Measurements from ENCODE around the gene MGAT5. TPM values are rescaled to one million over a fixed set of nuclear protein-coding genes. Genes with fewer than 3 reads are reported as not detected.

The MGAT5 gene
- total RNA-seq, 1 experiment from 2014 or later: 52.4 TPM

GRCh38 chr2:134372611-134373131, 118.8 kb downstream of the MGAT5 start:
- ChIA-PET CTCF (interaction anchor here (1.8 kb wide), 1 partner anchor 78 kb away, joined by 8 read pairs; no protein-coding TSS in a partner anchor), POLR2A (interaction anchor here (0.6 kb wide), 1 partner anchor 148 kb away, joined by 5 read pairs; no protein-coding TSS in a partner anchor)
- no peak overlapping the region for H3K27ac Mint-ChIP-seq

More at GRCh38 chr2:134372611-134373131, 118.8 kb downstream of the MGAT5 start:
- no peaks in the 10 kb centered on the region for H3K9me3 Mint-ChIP-seq
- TF ChIP-seq EMX1 (CRISPR knock-in tag; IDR thresholded peaks at IDR 0.05) (no peak), IRF1 (CRISPR knock-in tag; IDR thresholded peaks at IDR 0.05) (no peak), ZNF423 (CRISPR knock-in tag; IDR thresholded peaks at IDR 0.05) (no peak), GABPB1 (CRISPR knock-in tag; IDR thresholded peaks at IDR 0.05) (no peak), CREM (CRISPR knock-in tag; IDR thresholded peaks at IDR 0.05) (no peak), ZNF232 (CRISPR knock-in tag; IDR thresholded peaks at IDR 0.05) (no peak), NFE2L1 (CRISPR knock-in tag; IDR thresholded peaks at IDR 0.05) (no peak), TP53 (CRISPR knock-in tag; IDR thresholded peaks at IDR 0.05) (no peak), ZNF121 (CRISPR knock-in tag; IDR thresholded peaks at IDR 0.05) (no peak), ZNF281 (CRISPR knock-in tag; IDR thresholded peaks at IDR 0.05) (no peak), NFATC4 (CRISPR knock-in tag; IDR thresholded peaks at IDR 0.05) (no peak), NFYB (CRISPR knock-in tag; conservative IDR thresholded peaks at IDR 0.05; ENCODE audit: low read depth) (no peak), JUN (CRISPR knock-in tag; IDR thresholded peaks at IDR 0.05) (no peak), MXD4 (CRISPR knock-in tag; IDR thresholded peaks at IDR 0.05; ENCODE audit: borderline replicate concordance) (no peak), SMAD3 (CRISPR knock-in tag; IDR thresholded peaks at IDR 0.05; ENCODE audit: borderline replicate concordance) (no peak), OVOL2 (CRISPR knock-in tag; IDR thresholded peaks at IDR 0.05; ENCODE audit: borderline replicate concordance) (no peak), MAX (CRISPR knock-in tag; IDR thresholded peaks at IDR 0.05) (no peak)
- TF ChIP-seq, protein P1, sequence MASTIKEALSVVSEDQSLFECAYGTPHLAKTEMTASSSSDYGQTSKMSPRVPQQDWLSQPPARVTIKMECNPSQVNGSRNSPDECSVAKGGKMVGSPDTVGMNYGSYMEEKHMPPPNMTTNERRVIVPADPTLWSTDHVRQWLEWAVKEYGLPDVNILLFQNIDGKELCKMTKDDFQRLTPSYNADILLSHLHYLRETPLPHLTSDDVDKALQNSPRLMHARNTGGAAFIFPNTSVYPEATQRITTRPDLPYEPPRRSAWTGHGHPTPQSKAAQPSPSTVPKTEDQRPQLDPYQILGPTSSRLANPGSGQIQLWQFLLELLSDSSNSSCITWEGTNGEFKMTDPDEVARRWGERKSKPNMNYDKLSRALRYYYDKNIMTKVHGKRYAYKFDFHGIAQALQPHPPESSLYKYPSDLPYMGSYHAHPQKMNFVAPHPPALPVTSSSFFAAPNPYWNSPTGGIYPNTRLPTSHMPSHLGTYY (CRISPR knock-in tag; IDR thresholded peaks at IDR 0.05): no peak
- TF ChIP-seq, protein P2, sequence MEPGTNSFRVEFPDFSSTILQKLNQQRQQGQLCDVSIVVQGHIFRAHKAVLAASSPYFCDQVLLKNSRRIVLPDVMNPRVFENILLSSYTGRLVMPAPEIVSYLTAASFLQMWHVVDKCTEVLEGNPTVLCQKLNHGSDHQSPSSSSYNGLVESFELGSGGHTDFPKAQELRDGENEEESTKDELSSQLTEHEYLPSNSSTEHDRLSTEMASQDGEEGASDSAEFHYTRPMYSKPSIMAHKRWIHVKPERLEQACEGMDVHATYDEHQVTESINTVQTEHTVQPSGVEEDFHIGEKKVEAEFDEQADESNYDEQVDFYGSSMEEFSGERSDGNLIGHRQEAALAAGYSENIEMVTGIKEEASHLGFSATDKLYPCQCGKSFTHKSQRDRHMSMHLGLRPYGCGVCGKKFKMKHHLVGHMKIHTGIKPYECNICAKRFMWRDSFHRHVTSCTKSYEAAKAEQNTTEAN (CRISPR knock-in tag; IDR thresholded peaks at IDR 0.05): no peak
- TF ChIP-seq, protein P3, sequence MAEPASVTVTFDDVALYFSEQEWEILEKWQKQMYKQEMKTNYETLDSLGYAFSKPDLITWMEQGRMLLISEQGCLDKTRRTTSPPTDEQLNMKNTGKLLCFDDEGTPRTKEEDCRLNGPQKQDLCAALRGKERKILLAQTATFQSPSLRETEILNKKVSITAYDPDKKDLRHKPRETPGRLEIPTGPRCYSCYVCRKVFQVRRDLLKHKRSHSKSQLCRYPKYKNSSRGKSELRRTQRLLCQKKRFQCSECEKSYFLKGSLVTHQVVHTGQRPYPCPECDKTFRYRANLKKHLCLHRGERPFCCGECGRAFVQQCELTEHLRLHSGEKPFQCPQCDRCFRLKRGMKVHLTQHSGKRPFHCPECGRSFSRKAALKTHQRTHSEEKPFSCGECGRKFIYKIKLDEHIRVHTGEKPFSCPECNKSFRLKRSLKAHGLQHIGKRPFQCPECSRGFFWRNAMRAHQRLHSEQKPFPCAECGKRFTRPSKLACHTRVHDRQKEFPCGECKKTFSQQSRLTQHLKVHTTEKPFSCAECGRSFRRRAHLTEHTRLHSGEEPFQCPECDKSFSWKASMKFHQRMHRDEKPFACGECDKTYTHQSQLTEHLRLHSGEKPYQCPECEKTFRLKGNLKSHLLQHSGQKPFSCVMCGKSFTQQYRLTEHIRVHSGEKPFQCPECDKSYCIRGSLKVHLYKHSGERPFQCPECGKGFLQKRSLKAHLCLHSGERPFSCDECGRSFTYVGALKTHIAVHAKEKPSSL (CRISPR knock-in tag; conservative IDR thresholded peaks at IDR 0.05): no peak
- ATAC-seq (no peak), DNase-seq (ENCODE audit: low spot score) (no peak)
- H3K36me3 Mint-ChIP-seq: no peaks in the 10 kb centered on the region; the same call in 1 of the 2 replicates
- no peaks in the 10 kb centered on the region for H3K27me3 Mint-ChIP-seq (ENCODE audit: low read depth)
- H3K4me1 Mint-ChIP-seq: no peaks in the 10 kb centered on the region
- H3K4me3 Mint-ChIP-seq: no peak overlapping the region
